ENCODE data around the gene SUCO. TPM values are rescaled to one million over a fixed set of nuclear protein-coding genes. Genes with fewer than 3 reads are reported as not detected.

SUCO gene
- total and polyA plus RNA-seq, 2 donors = 27.2 to 30.5 TPM

DNA sequence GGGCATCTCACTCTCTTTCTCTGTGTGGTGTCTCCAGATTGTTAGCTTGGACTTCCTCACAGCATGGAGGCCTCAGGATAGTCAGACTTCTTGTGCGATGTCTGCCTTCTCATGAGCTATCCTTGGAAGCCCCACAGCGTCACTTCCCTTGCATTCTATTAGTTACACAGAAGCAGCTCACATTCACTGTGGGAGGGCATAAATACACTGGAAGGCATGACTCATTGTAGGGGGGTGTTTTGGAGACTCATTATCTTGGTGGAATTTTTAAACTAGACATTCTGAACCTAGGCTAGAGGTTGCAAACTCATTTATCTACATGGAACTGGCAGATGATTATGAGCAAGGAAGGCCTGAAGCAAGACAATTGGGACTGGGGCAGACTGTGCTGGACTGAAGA, 104.6 kb downstream of the SUCO start:
- 97% methylated on average over 2 of the region's 2 CpGs for WGBS

DNA sequence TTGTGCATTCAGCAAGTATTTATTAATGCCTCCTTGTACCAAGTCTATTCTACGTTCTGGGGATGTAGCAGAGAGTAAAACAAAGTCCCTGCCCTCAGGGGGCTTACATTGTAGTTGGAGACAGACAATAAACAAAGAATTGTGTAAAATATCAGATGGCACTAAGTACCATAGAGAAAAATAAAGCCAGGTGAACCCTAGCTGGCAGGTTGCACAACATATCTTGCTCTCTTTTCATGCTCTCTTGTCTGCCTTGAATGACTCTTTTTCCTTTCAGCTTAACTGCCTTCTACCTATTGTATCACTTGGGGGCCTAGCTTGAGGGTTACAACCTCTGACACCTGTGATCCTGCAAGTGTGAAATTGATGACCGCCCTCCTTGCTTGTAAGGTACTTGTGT, 105.3 kb downstream of the SUCO start:
- H3K27me3 ChIP-seq (ENCODE audit: control insufficient read depth in 2 of 2, insufficient read depth in 1 of 2, low read length in 1 of 2) = peaks cover 0 to 12% of the 10 kb centered on the region in 2 donors
- no peak overlapping the region for H3K27ac ChIP-seq (ENCODE audit: low read depth in 1 of 2, low read length in 1 of 2)
- peaks cover 13 to 33% of the 10 kb centered on the region in 2 donors for H3K4me1 ChIP-seq (ENCODE audit: control insufficient read depth in 2 of 2, insufficient read depth in 2 of 2, low read length in 2 of 2)
- H3K9me3 ChIP-seq (ENCODE audit: control insufficient read depth in 2 of 2, insufficient read depth in 1 of 2, low read length in 1 of 2) = peaks cover 0 to 3% of the 10 kb centered on the region in 2 donors
- no peaks in the 10 kb centered on the region for H3K36me3 ChIP-seq (ENCODE audit: control insufficient read depth in 2 of 2, insufficient read depth in 2 of 2, low read length in 1 of 2)
- DNase-seq (ENCODE audit: low read depth in 6 of 9, low spot score in 9 of 9) = no peak
- H3K4me3 ChIP-seq (ENCODE audit: low read length in 2 of 2) = no peak overlapping the region
- WGBS = 97% methylated on average over 2 of the region's 2 CpGs

More for the DNA sequence above, 104.6 kb downstream of the SUCO start:
- Histone ChIP-seq H3K27me3 (ENCODE audit: control insufficient read depth in 2 of 2, insufficient read depth in 1 of 2, low read length in 1 of 2) (peaks cover 0 to 12% of the 10 kb centered on the region in 2 donors), H3K4me1 (ENCODE audit: control insufficient read depth in 2 of 2, insufficient read depth in 2 of 2, low read length in 2 of 2) (peaks cover 10 to 28% of the 10 kb centered on the region in 2 donors), H3K4me3 (ENCODE audit: low read length in 2 of 2) (no peak overlapping the region), H3K9me3 (ENCODE audit: control insufficient read depth in 2 of 2, insufficient read depth in 1 of 2, low read length in 1 of 2) (peaks cover 0 to 3% of the 10 kb centered on the region in 2 donors), H3K27ac (ENCODE audit: low read depth in 1 of 2, low read length in 1 of 2) (no peak overlapping the region), H3K36me3 (ENCODE audit: control insufficient read depth in 2 of 2, insufficient read depth in 2 of 2, low read length in 1 of 2) (no peaks in the 10 kb centered on the region)
- DNase-seq (ENCODE audit: low read depth in 6 of 9, low spot score in 9 of 9) = no peak

DNA sequence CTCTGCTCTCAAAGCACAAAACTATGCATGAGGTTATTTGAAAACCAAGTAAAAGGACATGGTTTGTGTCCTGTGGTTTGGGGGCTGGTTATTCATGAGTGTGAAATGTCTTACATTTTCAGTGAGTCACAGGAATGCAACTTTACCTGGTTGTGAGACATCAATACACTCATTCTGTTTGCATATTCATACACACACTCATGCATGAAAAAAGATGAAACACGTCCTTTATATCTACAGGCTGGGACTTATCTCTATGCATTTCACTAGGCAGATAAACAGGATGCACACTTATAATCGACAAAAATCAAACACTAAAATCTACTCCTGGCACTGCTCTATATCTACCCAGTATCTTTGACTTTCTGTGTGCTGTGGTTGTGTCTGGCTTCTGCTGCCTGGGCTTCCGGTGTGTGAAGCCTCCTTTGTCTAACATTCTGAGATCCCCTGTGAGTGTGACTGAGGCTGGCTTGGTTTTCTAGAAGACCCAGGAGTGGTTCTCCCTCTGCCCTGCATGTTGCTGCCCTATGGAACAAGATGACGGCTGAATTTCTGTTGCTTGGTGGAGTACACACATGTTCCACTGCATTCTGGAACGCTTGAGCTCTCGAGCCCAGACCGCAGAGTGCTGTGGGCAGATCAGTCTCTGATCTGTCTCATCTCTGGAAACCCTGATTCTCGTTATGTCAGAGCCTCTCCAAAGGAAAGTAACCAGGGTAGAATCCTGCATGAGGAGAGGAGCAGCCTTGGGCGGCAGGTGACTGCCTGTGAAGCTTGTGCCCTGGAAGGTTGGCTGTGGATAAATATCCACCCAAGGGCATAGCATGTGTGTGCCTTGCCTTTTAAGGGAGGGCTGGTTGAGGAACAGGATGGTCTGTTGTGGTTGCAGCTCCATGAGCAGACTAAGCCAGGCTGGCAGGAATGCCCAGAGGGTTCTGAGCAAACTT, 106.2 kb downstream of the SUCO start:
- peaks cover 0 to 14% of the 10 kb centered on the region in 2 donors for H3K27me3 ChIP-seq (ENCODE audit: control insufficient read depth in 2 of 2, insufficient read depth in 1 of 2, low read length in 1 of 2)
- peak overlapping the region; percentile 22 to 64 for H3K27ac ChIP-seq (ENCODE audit: low read depth in 1 of 2, low read length in 1 of 2)
- DNase-seq (ENCODE audit: low read depth in 6 of 9, low spot score in 9 of 9) = peak; percentile 48 to 88 (median 68)

DNA sequence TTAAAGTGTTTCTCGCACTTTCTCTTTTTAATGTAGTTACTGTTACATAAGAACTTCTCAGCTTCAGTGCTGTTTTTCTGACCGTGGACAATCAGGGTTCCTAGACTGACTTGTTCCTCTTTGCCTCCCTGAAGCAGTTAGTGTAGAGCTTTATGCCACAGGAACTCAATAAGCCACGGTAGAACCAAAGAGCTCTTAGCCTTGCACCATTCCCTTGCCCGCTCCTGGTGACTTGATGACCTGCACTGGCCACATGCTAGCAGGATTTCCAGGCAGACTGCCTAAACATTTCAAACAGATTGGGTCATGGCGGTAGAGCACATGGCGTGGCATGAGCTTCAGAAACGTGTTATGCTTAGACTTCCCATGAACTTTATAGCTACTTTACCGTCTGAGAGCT, 107.2 kb downstream of the SUCO start:
- peaks cover 0 to 18% of the 10 kb centered on the region in 2 donors for H3K27me3 ChIP-seq (ENCODE audit: control insufficient read depth in 2 of 2, insufficient read depth in 1 of 2, low read length in 1 of 2)
- no peaks in the 10 kb centered on the region for H3K36me3 ChIP-seq (ENCODE audit: control insufficient read depth in 2 of 2, insufficient read depth in 2 of 2, low read length in 1 of 2)
- peaks cover 0 to 3% of the 10 kb centered on the region in 2 donors for H3K9me3 ChIP-seq (ENCODE audit: control insufficient read depth in 2 of 2, insufficient read depth in 1 of 2, low read length in 1 of 2)
- H3K4me3 ChIP-seq (ENCODE audit: low read length in 2 of 2) = no peak overlapping the region
- H3K27ac ChIP-seq (ENCODE audit: low read depth in 1 of 2, low read length in 1 of 2) = no peak overlapping the region
- WGBS = 87% methylated on average over 8 of the region's 8 CpGs
- no peak for DNase-seq (ENCODE audit: low read depth in 6 of 9, low spot score in 9 of 9)
- H3K4me1 ChIP-seq (ENCODE audit: control insufficient read depth in 2 of 2, insufficient read depth in 2 of 2, low read length in 2 of 2) = peaks cover 22 to 46% of the 10 kb centered on the region in 2 donors

More for the DNA sequence above, 106.2 kb downstream of the SUCO start:
- H3K4me1 ChIP-seq (ENCODE audit: control insufficient read depth in 2 of 2, insufficient read depth in 2 of 2, low read length in 2 of 2) = peaks cover 20 to 43% of the 10 kb centered on the region in 2 donors
- peaks cover 0 to 3% of the 10 kb centered on the region in 2 donors for H3K9me3 ChIP-seq (ENCODE audit: control insufficient read depth in 2 of 2, insufficient read depth in 1 of 2, low read length in 1 of 2)
- no peaks in the 10 kb centered on the region for H3K36me3 ChIP-seq (ENCODE audit: control insufficient read depth in 2 of 2, insufficient read depth in 2 of 2, low read length in 1 of 2)
- H3K4me3 ChIP-seq (ENCODE audit: low read length in 2 of 2) = no peak overlapping the region
- 38% methylated on average over 9 of the region's 9 CpGs for WGBS

DNA sequence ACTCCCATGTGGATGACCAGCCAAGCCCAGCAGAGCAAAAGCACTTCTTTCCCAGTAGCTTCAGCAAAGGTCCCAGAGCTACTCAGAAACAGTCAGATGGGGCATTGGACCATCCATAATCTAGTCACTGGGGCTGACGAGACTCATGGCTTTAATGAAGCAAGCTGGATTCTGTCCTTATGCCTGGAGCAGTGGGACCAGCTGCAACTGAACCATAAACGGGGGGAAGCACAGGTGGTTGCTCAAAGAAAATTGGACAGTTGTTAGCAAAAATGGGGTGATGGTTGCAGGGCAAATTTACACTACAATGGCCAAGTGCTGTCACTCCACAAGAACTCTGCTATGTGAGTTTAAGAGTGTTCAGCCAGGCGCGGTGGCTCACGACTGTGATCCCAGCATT, 108.5 kb downstream of the SUCO start:
- no peak overlapping the region for H3K4me3 ChIP-seq (ENCODE audit: low read length in 2 of 2)
- no peaks in the 10 kb centered on the region for H3K36me3 ChIP-seq (ENCODE audit: control insufficient read depth in 2 of 2, insufficient read depth in 2 of 2, low read length in 1 of 2)
- WGBS = 56% methylated on average over 5 of the region's 5 CpGs
- no peak overlapping the region for H3K27ac ChIP-seq (ENCODE audit: low read depth in 1 of 2, low read length in 1 of 2)
- H3K27me3 ChIP-seq (ENCODE audit: control insufficient read depth in 2 of 2, insufficient read depth in 1 of 2, low read length in 1 of 2) = peaks cover 0 to 25% of the 10 kb centered on the region in 2 donors
- no peak for DNase-seq (ENCODE audit: low read depth in 6 of 9, low spot score in 9 of 9)
- H3K4me1 ChIP-seq (ENCODE audit: control insufficient read depth in 2 of 2, insufficient read depth in 2 of 2, low read length in 2 of 2) = peaks cover 22 to 52% of the 10 kb centered on the region in 2 donors
- no peaks in the 10 kb centered on the region for H3K9me3 ChIP-seq (ENCODE audit: control insufficient read depth in 2 of 2, insufficient read depth in 1 of 2, low read length in 1 of 2)

DNA sequence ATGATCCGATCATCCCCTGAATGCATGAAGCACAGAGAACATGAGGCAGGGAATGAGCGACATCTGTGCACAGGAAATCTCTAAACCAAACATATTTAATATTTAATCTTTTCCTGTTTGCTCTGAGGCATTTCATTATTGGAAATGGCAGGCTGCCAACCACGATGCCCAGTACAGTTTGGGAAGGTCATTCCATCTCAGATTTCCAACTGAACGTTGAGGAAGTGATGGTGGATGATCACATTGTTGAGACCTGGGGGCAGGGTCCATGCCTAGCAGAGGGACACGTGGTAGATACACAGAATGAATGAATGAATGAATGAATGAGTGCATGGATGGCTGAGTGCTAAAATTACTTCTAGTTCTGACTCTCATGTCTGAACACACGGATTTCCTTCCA, 110.0 kb downstream of the SUCO start:
- Histone ChIP-seq H3K4me1 (ENCODE audit: control insufficient read depth in 2 of 2, insufficient read depth in 2 of 2, low read length in 2 of 2) (peaks cover 30 to 56% of the 10 kb centered on the region in 2 donors), H3K27me3 (ENCODE audit: control insufficient read depth in 2 of 2, insufficient read depth in 1 of 2, low read length in 1 of 2) (peaks cover 0 to 25% of the 10 kb centered on the region in 2 donors), H3K9me3 (ENCODE audit: control insufficient read depth in 2 of 2, insufficient read depth in 1 of 2, low read length in 1 of 2) (no peaks in the 10 kb centered on the region), H3K36me3 (ENCODE audit: control insufficient read depth in 2 of 2, insufficient read depth in 2 of 2, low read length in 1 of 2) (no peaks in the 10 kb centered on the region), H3K27ac (ENCODE audit: low read depth in 1 of 2, low read length in 1 of 2) (no peak overlapping the region), H3K4me3 (ENCODE audit: low read length in 2 of 2) (no peak overlapping the region)
- DNase-seq (ENCODE audit: low read depth in 6 of 9, low spot score in 9 of 9) = no peak
- 91% methylated on average over 6 of the region's 6 CpGs for WGBS

DNA sequence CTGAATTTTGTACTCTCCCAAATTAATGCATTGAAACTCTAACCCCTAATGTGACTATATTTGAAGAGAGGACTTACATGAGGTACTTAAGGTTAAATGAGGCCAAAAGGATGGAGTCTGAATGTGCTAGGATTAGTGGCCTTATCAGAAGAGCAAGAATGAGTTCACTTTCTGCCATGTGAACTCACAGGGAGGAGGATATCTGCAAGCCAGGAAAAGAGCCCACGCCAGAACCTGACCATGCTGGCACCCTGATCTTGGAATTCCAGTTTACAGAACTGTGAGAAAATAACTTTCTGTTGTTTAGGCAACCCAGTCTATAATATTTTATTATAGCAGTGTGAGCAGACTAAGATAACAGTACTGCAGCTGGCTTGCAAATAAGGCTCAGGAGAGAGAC, 113.7 kb downstream of the SUCO start:
- DNase-seq (ENCODE audit: low read depth in 6 of 9, low spot score in 9 of 9) = no peak
- peaks cover 21 to 35% of the 10 kb centered on the region in 2 donors for H3K4me1 ChIP-seq (ENCODE audit: control insufficient read depth in 2 of 2, insufficient read depth in 2 of 2, low read length in 2 of 2)
- WGBS = 93% methylated on average over 1 of the region's 1 CpG
- no peaks in the 10 kb centered on the region for H3K36me3 ChIP-seq (ENCODE audit: control insufficient read depth in 2 of 2, insufficient read depth in 2 of 2, low read length in 1 of 2)
- H3K27ac ChIP-seq (ENCODE audit: low read depth in 1 of 2, low read length in 1 of 2) = peak overlapping the region in 1 of 2 donors; percentile 3
- H3K9me3 ChIP-seq (ENCODE audit: control insufficient read depth in 2 of 2, insufficient read depth in 1 of 2, low read length in 1 of 2) = no peaks in the 10 kb centered on the region
- no peak overlapping the region for H3K4me3 ChIP-seq (ENCODE audit: low read length in 2 of 2)
- peaks cover 0 to 13% of the 10 kb centered on the region in 2 donors for H3K27me3 ChIP-seq (ENCODE audit: control insufficient read depth in 2 of 2, insufficient read depth in 1 of 2, low read length in 1 of 2)

DNA sequence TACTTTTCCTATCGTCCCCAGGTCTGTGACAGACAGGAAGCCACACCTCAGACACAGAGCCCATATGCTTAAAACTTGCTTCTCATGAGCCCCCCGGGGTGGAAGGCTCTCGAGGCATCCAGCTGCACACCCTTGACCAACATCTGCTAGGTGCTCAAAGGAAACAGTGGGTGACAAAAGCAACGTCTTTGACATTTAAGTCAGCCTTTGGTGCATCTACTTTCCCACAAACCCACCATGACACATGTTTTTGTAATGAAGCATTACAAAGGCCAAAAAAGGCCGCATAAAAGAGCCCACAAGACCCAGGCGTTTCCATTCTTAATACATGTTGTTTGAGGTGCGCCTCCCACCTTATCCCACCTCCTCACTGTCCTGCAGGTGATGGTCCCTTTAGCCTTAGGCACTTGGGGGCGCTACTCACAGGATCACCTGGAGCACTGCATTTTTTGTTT, 114.2 kb downstream of the SUCO start:
- Histone ChIP-seq H3K27me3 (ENCODE audit: control insufficient read depth in 2 of 2, insufficient read depth in 1 of 2, low read length in 1 of 2) (peaks cover 0 to 13% of the 10 kb centered on the region in 2 donors), H3K4me1 (ENCODE audit: control insufficient read depth in 2 of 2, insufficient read depth in 2 of 2, low read length in 2 of 2) (peaks cover 21 to 35% of the 10 kb centered on the region in 2 donors), H3K36me3 (ENCODE audit: control insufficient read depth in 2 of 2, insufficient read depth in 2 of 2, low read length in 1 of 2) (no peaks in the 10 kb centered on the region), H3K27ac (ENCODE audit: low read depth in 1 of 2, low read length in 1 of 2) (no peak overlapping the region), H3K4me3 (ENCODE audit: low read length in 2 of 2) (no peak overlapping the region), H3K9me3 (ENCODE audit: control insufficient read depth in 2 of 2, insufficient read depth in 1 of 2, low read length in 1 of 2) (no peaks in the 10 kb centered on the region)
- 11% methylated on average over 8 of the region's 8 CpGs for WGBS
- peak in 6 of 9 donors; percentile 27 to 81 (median 49) for DNase-seq (ENCODE audit: low read depth in 6 of 9, low spot score in 9 of 9)

DNA sequence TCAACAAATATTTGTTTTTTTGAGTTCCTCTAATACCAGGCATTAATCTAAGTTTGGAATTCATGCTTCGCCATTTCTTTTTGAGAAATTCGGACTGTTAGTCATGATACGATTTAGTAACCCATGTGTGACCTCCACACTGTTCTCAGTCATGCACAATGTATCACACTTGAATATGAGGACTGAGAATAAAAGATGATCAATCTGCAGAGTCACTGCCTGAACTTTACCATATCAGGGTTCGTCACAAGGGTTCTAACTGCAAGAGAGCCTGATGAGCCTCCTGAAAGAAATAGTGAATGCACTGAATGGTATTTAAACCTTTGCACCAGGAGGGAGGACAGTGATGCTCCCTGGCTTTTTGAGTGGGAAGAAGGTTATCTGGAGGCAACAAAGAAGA, 115.0 kb downstream of the SUCO start:
- no peak overlapping the region for H3K4me3 ChIP-seq (ENCODE audit: low read length in 2 of 2)
- DNase-seq (ENCODE audit: low read depth in 6 of 9, low spot score in 9 of 9) = no peak
- peaks cover 0 to 13% of the 10 kb centered on the region in 2 donors for H3K27me3 ChIP-seq (ENCODE audit: control insufficient read depth in 2 of 2, insufficient read depth in 1 of 2, low read length in 1 of 2)
- H3K9me3 ChIP-seq (ENCODE audit: control insufficient read depth in 2 of 2, insufficient read depth in 1 of 2, low read length in 1 of 2) = no peaks in the 10 kb centered on the region
- H3K4me1 ChIP-seq (ENCODE audit: control insufficient read depth in 2 of 2, insufficient read depth in 2 of 2, low read length in 2 of 2) = peaks cover 18 to 33% of the 10 kb centered on the region in 2 donors
- H3K36me3 ChIP-seq (ENCODE audit: control insufficient read depth in 2 of 2, insufficient read depth in 2 of 2, low read length in 1 of 2) = no peaks in the 10 kb centered on the region
- WGBS = 97% methylated on average over 4 of the region's 4 CpGs
- H3K27ac ChIP-seq (ENCODE audit: low read depth in 1 of 2, low read length in 1 of 2) = no peak overlapping the region
